ENCODE measurements around the gene PFAS.

Gene PFAS

DNA sequence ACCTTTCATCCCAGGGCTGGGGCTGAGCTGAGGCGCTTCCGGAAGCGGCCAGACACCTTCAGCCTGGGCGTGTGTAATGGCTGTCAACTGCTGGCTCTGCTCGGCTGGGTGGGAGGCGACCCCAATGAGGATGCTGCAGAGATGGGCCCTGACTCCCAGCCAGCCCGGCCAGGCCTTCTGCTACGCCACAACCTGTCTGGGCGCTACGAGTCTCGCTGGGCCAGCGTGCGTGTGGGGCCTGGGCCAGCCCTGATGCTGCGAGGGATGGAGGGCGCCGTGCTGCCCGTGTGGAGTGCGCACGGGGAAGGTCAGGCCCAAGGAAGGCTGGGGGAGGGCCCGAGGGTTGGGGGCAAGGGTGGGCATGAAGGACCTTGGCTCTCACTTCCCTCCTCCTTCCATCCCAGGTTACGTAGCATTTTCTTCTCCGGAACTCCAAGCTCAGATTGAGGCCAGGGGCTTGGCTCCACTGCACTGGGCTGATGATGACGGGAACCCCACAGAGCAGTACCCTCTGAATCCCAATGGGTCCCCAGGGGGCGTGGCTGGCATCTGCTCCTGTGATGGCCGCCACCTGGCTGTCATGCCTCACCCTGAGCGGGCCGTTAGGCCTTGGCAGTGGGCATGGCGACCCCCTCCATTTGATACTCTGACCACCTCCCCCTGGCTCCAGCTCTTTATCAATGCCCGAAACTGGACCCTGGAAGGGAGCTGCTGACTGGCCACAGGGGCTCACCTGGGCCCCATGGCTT is 19.6 kb downstream of the PFAS start:
- DNase-seq (ENCODE audit: low read depth in 2 of 2), result no peak

DNA sequence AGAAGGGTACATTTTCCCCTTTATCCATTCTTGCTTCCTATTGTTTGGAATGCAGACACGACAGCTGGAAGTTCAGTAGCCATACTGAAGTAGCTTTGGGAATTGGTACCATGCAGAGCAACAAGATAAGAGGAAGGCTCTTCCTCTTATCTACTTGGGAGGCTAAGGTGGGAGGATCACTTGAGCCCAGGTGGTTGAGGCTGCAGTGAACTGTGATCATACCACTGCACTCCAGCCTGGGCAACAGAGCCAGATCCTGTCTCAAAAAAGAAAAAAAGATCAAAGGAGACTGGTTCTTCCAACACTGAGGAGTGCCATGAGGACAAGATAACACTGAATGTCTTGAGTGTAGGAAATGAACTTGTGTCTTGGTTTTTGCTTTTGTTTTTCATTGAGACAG is 23.3 kb downstream of the PFAS start:
- no peak for DNase-seq (ENCODE audit: low read depth in 2 of 2)

DNA sequence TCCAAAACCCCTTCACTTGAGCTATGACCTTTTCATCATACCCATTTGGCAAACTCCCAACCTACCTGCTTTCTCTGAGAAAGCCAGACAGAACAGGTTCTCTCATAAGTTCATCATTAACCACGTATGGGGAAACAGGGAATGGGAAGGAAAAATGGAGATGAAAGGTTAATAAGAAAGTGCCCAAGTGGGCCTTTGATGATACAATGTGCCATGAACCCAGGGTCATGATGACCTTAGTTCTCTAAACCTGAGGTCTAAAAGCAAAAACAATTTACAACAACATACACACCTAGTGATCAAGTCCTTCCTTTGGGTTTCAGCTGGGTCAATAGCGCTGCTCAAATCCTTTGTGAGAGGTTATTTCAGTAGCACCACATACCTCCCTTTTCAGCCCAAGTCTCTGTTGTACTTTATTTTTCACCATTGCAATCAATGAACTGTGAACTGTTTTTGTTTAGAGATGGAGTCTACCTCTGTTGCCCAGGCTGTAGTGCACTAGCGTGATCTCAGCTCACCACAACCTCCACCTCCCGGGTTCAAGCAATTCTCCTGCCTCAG is 24.9 kb downstream of the PFAS start:
- DNase-seq (ENCODE audit: low read depth in 2 of 2), result no peak

DNA sequence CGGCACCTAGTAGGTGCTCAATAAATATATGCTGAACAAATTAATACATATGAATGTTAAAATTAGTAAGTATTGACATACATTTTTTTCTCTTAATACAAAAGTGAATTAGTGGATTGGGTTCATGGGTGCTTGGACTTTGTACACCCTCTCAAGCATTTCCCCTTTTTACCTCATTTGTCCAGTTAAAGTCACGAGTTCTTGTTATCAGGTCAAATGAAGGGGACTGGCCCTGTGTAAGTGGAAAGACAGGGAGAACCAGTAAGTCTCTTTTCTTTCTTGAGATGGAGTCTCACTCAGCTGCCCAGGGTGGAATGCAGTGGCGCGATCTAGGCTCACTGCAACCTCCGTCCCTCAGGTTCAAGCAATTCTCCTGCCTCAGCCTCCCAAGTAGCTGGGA is 25.7 kb downstream of the PFAS start:
- DNase-seq (ENCODE audit: low read depth in 2 of 2), result no peak

DNA sequence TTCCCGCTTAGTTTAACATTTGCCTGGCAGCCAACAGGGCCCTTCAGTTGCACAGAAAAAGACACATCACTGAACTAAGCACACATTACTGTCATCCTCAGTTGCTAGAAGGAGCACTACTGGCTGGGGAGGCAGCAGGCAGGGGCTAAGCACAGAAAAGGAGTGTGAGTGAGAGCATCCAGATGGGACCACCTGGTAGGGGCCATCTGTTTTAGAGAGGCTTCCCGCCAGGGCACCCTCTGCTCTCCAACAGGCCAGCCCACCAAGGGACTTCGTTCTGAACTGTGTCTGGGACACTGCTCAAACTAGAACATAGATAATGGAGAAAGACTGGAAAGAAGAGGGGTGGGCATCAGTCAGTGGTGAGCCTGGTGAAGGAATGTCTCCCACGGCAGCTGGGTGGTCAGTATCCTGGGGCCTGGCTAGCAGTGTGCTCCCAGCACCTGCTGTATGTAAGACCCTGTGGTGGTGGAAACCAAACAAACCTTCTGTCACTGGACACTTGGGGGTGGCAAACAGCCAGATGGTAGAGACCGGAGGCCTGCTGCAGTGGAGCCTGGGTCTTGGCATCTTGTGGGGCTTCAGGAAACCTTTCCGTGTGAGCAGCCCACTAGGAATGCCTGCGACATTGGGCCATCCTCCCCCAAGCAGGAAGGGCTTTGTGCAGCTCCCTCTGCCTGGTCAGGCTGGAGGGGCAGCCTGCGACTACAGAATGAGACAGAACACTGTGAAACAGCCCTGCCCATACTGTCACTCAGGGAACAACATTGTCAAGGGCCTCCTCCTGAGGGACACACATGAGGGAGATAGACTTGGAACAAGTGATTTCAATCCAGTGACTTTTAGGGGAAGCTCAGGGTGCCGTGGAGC is 26.6 kb downstream of the PFAS start:
- no peak for DNase-seq (ENCODE audit: low read depth in 2 of 2)

DNA sequence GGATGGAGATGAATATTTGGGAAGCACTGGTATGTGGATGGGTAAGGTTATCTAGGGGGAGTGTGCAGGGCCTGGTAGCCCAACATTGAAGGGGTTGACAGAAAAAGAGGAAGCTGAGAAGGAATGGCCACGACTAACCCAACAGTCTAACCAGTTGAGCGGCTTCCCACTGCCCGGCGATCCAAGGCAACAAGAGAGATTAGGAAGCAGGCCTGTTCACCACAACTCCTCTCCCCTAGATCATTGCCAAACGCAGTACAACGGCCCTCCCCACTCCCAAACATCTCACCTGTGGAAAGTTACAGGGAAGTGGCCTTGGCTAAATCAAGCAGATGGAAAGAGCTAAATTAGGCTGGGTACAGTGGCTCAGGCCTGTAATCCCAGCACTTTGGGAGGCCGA is 28.2 kb downstream of the PFAS start:
- no peak for DNase-seq (ENCODE audit: low read depth in 2 of 2)

DNA sequence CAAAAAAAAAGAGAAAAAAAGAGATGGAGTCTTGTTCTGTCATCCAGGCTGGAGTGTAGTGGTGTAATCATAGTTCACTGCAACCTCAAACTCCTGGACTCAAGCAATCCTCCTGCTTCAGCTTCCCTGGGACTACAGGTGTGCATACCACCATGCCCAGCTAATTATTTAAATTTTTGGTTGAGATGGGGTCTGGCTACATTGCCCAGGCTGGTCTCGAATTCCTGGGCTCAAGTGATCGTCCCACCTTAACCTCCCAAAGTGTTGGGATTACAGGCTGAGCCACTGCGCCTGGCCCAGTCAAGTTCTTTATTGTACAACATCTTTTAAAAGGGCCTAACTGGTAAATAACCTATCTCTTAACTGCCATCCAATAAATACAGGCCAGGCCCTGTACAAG is 33.3 kb downstream of the PFAS start:
- DNase-seq (ENCODE audit: low read depth in 2 of 2), result no peak

DNA sequence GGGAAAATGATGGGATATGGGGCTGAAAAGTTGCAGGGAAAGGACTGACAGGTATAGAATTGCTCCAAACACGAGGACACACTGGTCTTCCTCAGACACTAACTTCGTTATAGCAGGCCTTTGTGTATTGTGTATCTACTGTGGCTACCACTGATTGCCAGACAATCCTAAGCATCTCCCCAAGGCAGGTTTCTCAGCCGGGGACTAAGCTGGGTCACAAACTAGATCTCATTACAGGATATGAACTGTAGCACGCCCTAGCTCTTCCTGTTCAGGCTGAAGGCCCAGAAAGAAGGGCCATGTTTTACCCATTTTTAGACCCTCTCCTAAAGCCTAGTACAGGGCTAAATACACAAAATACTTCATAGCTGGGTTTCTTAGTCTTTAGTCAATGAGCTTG is 34.3 kb downstream of the PFAS start:
- DNase-seq (ENCODE audit: low read depth in 2 of 2), result no peak

DNA sequence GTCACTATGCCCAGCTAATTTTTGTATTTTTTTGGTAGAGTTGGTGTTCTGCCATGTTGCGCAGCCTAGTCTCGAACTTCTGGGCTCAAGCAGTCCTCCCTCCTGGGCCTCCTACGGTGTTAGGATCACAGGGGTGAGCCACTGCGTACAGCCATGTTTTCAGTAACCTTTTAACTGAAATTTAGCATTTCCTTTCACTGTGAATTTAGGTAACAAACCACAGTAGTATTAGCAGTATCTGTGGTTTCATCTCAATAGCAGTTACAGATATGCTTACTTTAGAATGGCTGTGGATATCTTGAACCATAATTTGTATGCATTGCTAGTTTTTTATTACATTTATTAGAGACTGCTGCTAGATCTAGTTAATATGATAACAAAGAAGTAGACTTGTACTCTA is 35.0 kb downstream of the PFAS start:
- DNase-seq (ENCODE audit: low read depth in 2 of 2), result no peak

DNA sequence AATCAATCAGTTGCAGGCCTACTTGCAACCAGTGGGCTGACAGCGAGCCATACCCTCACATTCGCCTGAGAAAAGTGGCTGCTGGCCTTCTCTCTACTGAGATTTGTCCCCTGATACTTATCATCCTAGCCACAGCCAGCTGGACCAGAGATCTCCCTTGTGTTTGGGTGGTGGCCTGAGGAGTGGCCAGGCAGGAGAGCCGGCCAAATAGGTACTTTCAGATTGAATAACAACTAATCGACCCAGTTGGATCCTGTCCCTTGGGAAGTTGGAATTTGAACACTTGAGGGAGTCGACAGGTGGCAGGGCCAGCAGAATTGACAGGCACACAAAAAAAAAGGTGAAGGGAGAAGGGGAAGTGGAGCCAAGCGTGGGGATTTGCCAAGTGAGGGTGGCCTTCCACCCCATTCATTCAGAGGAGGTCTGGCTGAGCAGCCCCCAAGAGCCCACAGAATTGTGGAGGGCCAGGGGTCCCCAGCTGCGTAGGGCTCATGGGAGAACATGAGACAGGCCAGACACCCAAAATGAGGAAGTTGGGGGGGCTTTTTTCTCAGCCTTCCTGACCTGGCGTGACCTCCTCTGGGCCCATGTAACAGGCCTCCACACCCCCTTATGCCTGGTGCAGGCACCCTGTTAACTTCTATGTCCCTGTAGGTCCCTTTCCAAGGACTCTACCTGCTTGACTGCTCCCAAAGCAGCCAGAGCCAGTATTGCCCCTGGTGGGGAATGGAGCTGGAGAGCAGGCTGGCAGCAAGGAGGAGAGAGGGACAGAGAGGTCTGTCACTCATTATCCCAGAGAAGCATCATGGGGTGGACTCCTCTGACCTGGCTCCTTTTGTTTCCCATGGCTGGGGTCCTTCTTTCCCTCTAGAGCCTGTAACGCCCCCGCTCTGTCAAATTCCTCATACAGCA is 36.4 kb downstream of the PFAS start:
- no peak for DNase-seq (ENCODE audit: low read depth in 2 of 2)

DNA sequence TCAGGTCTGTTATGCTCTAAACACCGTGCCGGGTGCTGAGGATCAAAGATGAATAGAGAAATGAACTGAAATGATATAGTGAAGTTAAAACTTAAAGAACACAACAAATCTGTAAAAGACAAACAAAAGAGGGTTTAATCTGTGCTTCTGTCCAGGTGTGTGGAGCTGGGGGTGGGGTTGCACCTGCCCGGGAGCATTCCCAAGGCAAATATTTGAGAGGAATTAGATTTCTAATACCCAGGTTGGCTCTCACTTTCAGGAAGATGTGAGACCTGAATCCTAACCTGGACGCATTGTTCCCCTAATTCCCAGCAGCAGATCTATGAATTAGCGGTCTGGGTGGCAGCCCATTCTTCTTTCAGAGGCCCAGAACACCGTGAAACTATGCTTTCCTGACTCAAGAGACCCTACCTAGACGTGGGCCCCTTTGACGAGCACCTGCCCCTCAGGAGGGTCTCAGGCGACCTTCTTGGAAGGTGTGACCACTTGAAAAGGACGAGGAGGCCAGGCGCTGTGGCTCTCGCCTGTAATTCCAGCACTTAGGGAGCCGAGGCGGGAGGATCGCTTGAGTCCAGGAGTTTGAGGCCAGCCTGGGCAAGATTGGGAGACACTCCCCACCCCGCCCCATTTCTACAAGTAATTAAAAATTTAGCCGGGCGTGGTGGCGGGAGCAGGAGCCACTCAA is 38.7 kb downstream of the PFAS start:
- no peak for DNase-seq (ENCODE audit: low read depth in 2 of 2)

DNA sequence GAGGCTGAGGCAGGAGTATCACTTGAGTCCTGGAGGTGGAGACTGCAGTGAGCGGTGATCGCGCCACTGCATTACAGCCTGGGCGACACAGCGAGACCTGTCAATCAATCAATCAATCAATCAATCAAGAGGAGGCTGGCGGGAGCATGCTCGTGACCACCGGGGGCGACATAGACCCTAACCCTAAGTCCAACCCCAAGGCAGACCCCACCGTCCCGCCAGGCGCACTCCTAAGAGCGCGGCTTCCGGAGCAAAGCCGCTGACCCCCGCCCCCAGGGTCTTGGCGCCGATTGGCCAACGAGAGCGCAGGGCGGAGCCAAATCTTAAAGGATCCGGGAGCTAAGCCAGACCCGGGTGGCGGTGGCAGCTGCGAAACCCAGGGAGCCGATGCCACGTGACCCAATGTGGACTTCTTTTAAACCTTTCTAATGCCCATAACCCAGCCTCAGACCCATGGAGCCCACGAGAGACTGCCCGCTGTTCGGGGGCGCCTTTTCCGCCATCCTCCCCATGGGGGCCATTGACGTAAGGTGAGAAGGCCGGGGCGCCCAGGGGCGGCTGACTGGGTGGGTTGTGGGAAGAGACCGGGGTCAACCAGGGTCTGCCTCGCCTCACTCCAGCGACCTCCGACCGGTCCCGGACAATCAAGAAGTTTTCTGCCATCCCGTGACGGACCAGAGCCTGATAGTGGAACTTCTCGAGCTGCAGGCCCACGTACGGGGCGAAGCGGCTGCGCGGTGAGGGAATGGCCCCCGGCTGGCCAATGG is 39.4 kb downstream of the PFAS start, which contains the start of gene RANGRF:
TSS of gene RANGRF (plus strand) at position 335 of the 767 bp plus-strand sequence. CDS start at position 454, 119 bp downstream.
- peak; percentile 74 to 79 for DNase-seq (ENCODE audit: low read depth in 2 of 2)

DNA sequence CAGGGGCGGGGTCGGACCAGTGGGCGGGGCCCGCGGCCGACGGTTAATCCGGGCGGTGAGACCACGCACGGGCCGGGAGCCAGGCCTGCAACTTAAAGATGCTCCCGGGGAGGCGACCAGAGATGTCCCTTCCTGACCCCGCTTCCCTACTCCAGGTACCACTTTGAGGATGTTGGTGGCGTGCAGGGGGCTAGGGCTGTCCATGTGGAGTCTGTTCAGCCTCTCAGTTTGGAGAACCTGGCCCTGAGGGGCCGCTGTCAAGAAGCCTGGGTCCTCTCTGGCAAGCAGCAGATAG is 40.0 kb downstream of the PFAS start:
- DNase-seq (ENCODE audit: low read depth in 2 of 2), result peak in 1 of 2 donors; percentile 75

DNA sequence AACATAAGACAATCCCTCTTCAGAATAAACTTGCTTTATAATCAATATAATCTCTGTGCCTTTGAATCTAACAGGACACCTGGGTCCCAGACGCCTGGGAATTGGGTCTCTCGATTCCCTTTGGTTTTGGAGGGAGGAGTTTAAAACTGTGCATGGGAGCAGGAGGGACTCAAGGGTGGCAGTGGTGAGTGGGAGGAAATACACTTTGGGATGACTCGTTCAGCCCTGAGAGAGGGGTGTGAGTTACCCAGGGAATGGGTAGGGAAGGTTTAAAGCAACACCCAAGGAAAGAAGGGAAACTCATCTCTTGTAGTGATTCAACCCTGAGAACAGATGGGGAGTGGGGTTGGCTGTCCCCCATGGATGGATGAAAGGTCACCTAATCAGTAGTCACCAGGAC is 41.0 kb downstream of the PFAS start:
- no peak for DNase-seq (ENCODE audit: low read depth in 2 of 2)

DNA sequence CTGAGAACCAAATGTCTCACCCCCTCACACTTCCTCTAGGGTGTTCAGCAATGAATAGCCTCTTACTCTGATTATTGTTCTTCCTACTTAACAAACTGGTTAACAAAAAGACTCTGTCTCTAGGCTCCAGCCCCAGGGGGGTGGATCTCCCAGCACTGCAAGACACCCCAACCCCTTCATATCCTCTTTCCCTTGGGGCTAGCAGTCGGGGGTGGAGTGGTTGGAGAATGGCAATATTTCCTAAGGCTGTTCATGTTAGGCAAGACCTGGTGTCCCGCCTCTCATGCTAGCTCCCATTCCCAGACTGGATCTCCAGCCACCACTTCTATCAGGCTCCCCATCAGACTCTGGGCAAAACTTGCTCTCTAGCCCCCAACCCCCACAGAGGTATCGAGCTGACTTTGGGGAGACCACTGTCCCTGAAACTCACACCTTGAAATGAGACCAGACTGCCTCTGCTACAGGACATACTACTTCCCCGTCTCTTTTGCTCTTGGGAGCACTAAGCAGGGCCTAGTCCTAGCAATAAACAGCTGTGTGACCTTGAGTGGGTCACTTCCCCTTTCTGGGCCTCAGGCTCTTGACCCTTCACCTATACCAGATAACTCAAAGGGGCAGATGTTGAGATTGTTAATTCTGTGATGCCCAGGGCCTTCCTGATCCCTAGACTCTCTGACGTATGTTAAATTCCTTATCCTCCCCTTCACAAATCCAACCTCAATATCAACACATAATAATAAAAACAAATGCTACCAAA is 43.7 kb downstream of the PFAS start:
- DNase-seq (ENCODE audit: low read depth in 2 of 2), result no peak

DNA sequence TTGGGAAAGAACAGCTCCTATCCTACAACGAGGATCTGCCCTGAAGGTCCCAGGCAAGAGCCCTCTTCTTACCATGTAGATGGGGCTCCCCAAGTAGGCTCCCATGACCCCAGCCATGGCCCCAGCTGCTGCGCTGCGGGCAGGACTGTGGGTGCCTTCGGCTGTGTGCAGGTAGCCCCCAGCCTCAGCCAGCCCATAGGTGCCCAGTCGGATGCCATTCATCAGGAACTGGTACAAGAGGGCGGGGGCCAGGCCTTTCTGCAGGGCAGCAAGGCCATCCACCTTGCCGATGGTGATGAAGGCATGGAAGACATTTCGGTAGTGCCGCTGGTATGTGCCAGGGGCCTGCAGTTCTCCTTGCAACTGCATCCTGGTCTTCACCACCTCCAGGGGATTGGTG is 45.3 kb downstream of the PFAS start:
- no peak for DNase-seq (ENCODE audit: low read depth in 2 of 2)

DNA sequence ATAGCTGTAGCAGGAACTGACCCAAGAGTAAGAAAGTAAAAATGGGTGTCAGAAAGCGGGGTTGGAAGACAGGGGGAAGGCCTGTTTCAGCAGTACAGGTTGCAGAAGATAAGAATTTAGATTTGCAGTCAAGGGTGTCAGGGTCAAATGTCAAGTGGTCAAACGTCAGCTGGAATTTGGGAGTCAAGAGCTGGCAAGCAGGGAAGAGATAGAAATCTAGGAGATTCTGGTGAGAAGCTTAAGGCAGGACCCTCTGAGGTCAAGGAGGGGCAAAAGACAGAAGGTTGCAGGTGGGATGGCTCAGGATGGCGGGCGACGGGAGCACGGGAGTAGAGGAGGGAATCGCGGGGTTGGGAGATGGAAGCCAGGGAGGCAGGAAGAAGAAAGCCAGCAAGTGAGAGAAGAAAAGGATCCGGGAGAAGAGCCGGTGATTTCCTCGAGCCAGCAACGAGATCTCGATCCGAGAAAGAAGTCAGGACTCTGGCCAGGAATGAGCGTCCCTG is 45.8 kb downstream of the PFAS start:
- no peak for DNase-seq (ENCODE audit: low read depth in 2 of 2)

DNA sequence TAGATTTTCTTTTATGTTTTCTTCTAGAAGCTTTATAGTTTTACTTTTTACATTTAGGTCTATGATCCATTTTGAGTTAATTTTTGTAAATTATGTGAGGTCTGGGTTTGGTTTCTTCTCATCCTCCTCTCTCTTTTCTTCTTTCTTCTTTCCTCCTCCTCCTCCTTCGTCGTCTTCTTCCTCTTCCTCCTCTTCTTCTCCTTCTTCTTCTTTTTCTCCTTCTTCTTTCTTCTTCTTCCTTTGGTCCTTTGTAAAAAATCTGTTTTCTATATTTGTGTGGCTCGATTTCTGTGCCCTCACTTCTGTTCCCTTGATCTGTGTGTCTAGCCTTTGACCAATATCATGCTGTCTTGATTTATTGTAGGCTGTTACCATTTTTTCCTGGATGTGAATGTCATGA is 51.1 kb downstream of the PFAS start:
- DNase-seq (ENCODE audit: low read depth in 2 of 2), result no peak

DNA sequence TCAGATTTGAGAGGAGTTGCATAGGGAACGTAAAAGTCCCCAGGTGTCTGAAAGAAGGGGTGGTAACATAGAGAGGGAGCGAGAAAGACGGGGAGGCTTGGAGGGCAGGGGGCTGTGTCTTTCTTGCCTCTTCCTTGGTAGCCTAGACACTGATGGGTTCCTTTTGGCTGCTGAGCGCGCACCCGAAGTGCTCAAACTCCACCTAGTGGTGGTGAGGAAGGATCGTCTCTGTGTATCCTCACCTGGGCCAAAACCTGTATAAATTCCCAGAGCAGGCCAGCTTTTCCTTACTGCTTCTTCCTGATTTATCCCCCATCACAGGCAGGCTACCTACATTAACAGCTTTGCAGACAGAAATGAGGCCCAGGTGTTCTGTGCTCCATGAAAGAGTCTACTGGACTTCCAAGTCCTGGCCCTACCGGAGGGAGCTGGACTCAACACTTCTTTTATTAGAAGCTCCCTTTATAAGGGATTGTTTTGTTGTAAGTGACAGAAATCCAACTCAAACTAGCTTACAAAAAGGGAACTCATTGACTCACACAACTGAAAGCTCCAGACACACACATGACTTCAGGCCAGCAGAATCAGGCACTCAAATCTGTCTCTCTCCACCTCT is 51.6 kb downstream of the PFAS start:
- no peak for DNase-seq (ENCODE audit: low read depth in 2 of 2)

Measured in stimulated activated CD8-positive, alpha-beta memory T cell treated with anti-CD3 and anti-CD28 coated beads, Interleukin-2, amount 100 ng/mL, for 48 hours (primary cell).